ENCODE results near the gene NTM.
"Not testable (repeated sequence)": the region's sequence is repeated elsewhere in the genome, so short reads cannot be mapped to it uniquely, and the experiment has no call there.

The NTM gene

GRCh38 chr11:132357811-132358572, 987.6 kb downstream of the NTM start:
- DNase-seq = no peak

GRCh38 chr11:132358573-132358953, 988.1 kb downstream of the NTM start:
- no peak for DNase-seq

- no peak for DNase-seq
Observed at GRCh38 chr11:132361011-132361550, 990.7 kb downstream of the NTM start.

GRCh38 chr11:132365650-132366049, 995.2 kb downstream of the NTM start:
- no peak for DNase-seq

GRCh38 chr11:132367293-132367692, 996.9 kb downstream of the NTM start:
- no peak for DNase-seq

GRCh38 chr11:132370114-132370513, 999.7 kb downstream of the NTM start:
- not testable (repeated sequence) for DNase-seq

GRCh38 chr11:132373405-132374143, 1003.2 kb downstream of the NTM start:
- DNase-seq = no peak

- no peak for DNase-seq
Observed at GRCh38 chr11:132379540-132379939, 1009.1 kb downstream of the NTM start.

Measured in fibroblast of skin of right quadriceps (primary cell).